Measurements from ENCODE around the gene CAPG.

Gene CAPG

GRCh38 chr2:85438201-85439024 is 28.2 kb upstream of the CAPG start:
- no peak for DNase-seq

GRCh38 chr2:85437488-85438200 is 27.5 kb upstream of the CAPG start:
- DNase-seq: peak; percentile 80

- no peak for DNase-seq
Measured at GRCh38 chr2:85436836-85437487, 26.8 kb upstream of the CAPG start.

GRCh38 chr2:85435981-85436835 is 26.0 kb upstream of the CAPG start:
- no peak for DNase-seq

GRCh38 chr2:85435220-85435958 is 25.2 kb upstream of the CAPG start:
- no peak for DNase-seq

- DNase-seq: no peak
Measured at GRCh38 chr2:85434696-85435095, 24.5 kb upstream of the CAPG start.

- no peak for DNase-seq
Measured at GRCh38 chr2:85433511-85434089, 23.4 kb upstream of the CAPG start.

- DNase-seq: no peak
Measured at GRCh38 chr2:85431570-85432205, 21.5 kb upstream of the CAPG start.

GRCh38 chr2:85430752-85431569 is 20.8 kb upstream of the CAPG start:
- no peak for DNase-seq

- DNase-seq: no peak
Measured at GRCh38 chr2:85429924-85430289, 19.7 kb upstream of the CAPG start.

- DNase-seq: no peak
Measured at GRCh38 chr2:85429213-85429923, 19.2 kb upstream of the CAPG start.

GRCh38 chr2:85428343-85428881 is 18.2 kb upstream of the CAPG start:
- DNase-seq: no peak

- no peak for DNase-seq
Measured at GRCh38 chr2:85427300-85427835, 17.2 kb upstream of the CAPG start.

GRCh38 chr2:85425588-85425987 is 15.4 kb upstream of the CAPG start:
- DNase-seq: no peak

- no peak for DNase-seq
Measured at GRCh38 chr2:85423525-85423924, 13.4 kb upstream of the CAPG start.

- DNase-seq: no peak
Measured at GRCh38 chr2:85422072-85422457, 11.9 kb upstream of the CAPG start.

GRCh38 chr2:85421260-85422071 is 11.3 kb upstream of the CAPG start:
- DNase-seq: no peak

All from CD4-positive, alpha-beta T cell treated with Interleukin-12 subunit alpha and Interleukin-12 subunit beta, for 1 hour (primary cell).